Measurements from ENCODE around the gene ORAI2. TPM values are rescaled to one million over a fixed set of nuclear protein-coding genes. Genes with fewer than 3 reads are reported as not detected.
"Not testable (repeated sequence)": the region's sequence is repeated elsewhere in the genome, so short reads cannot be mapped to it uniquely, and the experiment has no call there.

Gene ORAI2
- total RNA-seq, 2 donors from 2014 or later = 30.4 to 54.9 TPM

DNA sequence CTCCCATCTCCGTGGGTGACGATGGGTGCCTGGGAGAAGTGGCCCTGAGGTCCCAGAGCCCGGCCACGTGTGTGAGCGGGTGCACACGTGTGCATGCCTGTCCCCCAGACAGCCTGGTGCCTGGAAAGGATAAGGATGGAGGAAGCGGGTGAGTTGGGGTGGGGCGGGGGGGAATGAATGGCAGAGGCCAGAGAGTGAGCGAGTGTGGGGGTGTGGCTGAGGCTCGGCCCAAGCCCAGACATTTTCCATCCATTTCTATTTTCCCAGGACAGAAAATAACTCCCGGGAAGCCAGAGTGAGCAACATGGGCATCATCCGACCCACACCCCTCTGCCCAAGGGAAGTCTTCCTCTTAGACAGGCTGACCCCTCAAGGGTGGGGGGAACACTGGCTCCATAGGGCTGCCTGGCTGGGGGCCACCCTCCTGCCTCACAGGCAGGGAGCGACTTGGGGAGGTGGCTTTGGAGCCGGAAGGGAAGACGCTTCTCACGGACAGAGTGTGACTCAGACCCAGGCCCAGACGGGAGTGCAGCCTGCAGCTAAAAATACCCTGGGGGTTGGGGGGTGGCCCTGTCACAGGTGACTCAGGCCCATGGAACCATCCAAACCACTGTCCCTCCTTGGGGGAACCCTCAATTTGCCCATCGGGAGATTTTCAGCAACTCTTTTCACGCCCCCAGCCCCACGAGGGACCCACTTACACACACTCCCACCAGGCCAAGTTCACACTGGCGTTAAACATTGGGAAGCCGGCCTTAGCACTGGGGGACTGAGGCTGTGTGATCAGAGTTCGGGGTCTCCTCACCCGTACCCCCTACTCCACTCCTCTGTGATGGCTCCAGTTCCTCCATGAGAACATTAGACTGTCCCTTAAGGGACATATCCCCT lies 72.2 kb downstream of the ORAI2 start:
- not testable (repeated sequence) for H3K36me3 Mint-ChIP-seq (ENCODE audit: low read depth); H3K4me3 Mint-ChIP-seq; H3K27me3 Mint-ChIP-seq; H3K4me1 Mint-ChIP-seq; H3K9me3 Mint-ChIP-seq; H3K27ac Mint-ChIP-seq
- peak; percentile 16 for ATAC-seq (replicated peaks)

Other genes with a start within 250 kb of the ORAI2 start
- 10 to 100 TPM in 1 of 2 donors, 1 to 10 TPM in 1; 1.7 to 14.2 TPM for gene SH2B2, start 146.7 kb upstream of the ORAI2 start, total RNA-seq
- not detected for gene SPDYE6, start 77.1 kb upstream of the ORAI2 start, total RNA-seq
- gene PRKRIP1, start 37.2 kb upstream of the ORAI2 start, total RNA-seq = 10 to 100 TPM; 41.7 to 76.6 TPM
- 1 to 10 TPM; 9.0 to 9.2 TPM for gene ALKBH4, start 31.3 kb downstream of the ORAI2 start, total RNA-seq
- 10 to 100 TPM; 14.8 to 20.6 TPM for gene LRWD1, start 31.4 kb downstream of the ORAI2 start, total RNA-seq
- 10 to 100 TPM; 63.5 to 74.2 TPM for gene POLR2J, start 45.3 kb downstream of the ORAI2 start, total RNA-seq
- gene RASA4B, start 84.2 kb downstream of the ORAI2 start, total RNA-seq = 10 to 100 TPM; 14.1 to 23.3 TPM
- gene UPK3BL2, start 110.1 kb downstream of the ORAI2 start, total RNA-seq = 10 to 100 TPM; 21.4 to 45.7 TPM
- gene SPDYE2, start 117.7 kb downstream of the ORAI2 start, total RNA-seq = not detected
- gene POLR2J3, start 139.0 kb downstream of the ORAI2 start, total RNA-seq = 100 to 1,000 TPM in 1 of 2 donors, 10 to 100 TPM in 1; 76.6 to 101 TPM
- gene RASA4, start 183.2 kb downstream of the ORAI2 start, total RNA-seq = 10 to 100 TPM; 29.6 to 62.9 TPM
- gene UPK3BL1, start 209.2 kb downstream of the ORAI2 start, total RNA-seq = 10 to 100 TPM; 37.5 to 55.6 TPM
- gene SPDYE2B, start 216.7 kb downstream of the ORAI2 start, total RNA-seq = not detected
- gene POLR2J2, start 238.1 kb downstream of the ORAI2 start, total RNA-seq = 10 to 100 TPM; 25.9 to 34.1 TPM

Data from activated T-helper 17 cell treated with anti-CD3 and anti-CD28 coated beads, Interleukin-2, amount 50 U/mL, for 72 hours (primary cell).